NB4 (cell line): Measurements from ENCODE around the gene ZNF430.
"Not testable (repeated sequence)": the region's sequence is repeated elsewhere in the genome, so short reads cannot be mapped to it uniquely, and the experiment has no call there.

Source experiments
- DNase-seq: peaks from one replicate; pipeline ENCODE4 v3.0.0; 2010; ENCODE audit warnings: low read depth
- H3K4me3 ChIP-seq: one replicate; pipeline ENCODE4 v1.5.1; 2011; ENCODE audit warnings: mild to moderate bottlenecking, low read depth, low read length, moderate library complexity
- CTCF ChIP-seq: IDR thresholded peaks from one replicate; pipeline ENCODE4 v1.5.1; 2012; ENCODE audit warnings: low read depth, low read length
- MAX ChIP-seq: IDR thresholded peaks from 2 replicates; pipeline ENCODE4 v1.6.1; 2011; ENCODE audit warnings: low read depth, low read length
- MYC ChIP-seq: IDR thresholded peaks from 2 replicates; pipeline ENCODE4 v1.6.1; 2011; ENCODE audit warnings: low read depth, low read length
- POLR2A ChIP-seq: IDR thresholded peaks from 2 replicates; pipeline ENCODE4 v1.6.1; 2011; ENCODE audit warnings: mild to moderate bottlenecking; ENCODE audit not compliant: insufficient read length; ENCODE audit errors: extremely low read depth

Gene ZNF430

DNA sequence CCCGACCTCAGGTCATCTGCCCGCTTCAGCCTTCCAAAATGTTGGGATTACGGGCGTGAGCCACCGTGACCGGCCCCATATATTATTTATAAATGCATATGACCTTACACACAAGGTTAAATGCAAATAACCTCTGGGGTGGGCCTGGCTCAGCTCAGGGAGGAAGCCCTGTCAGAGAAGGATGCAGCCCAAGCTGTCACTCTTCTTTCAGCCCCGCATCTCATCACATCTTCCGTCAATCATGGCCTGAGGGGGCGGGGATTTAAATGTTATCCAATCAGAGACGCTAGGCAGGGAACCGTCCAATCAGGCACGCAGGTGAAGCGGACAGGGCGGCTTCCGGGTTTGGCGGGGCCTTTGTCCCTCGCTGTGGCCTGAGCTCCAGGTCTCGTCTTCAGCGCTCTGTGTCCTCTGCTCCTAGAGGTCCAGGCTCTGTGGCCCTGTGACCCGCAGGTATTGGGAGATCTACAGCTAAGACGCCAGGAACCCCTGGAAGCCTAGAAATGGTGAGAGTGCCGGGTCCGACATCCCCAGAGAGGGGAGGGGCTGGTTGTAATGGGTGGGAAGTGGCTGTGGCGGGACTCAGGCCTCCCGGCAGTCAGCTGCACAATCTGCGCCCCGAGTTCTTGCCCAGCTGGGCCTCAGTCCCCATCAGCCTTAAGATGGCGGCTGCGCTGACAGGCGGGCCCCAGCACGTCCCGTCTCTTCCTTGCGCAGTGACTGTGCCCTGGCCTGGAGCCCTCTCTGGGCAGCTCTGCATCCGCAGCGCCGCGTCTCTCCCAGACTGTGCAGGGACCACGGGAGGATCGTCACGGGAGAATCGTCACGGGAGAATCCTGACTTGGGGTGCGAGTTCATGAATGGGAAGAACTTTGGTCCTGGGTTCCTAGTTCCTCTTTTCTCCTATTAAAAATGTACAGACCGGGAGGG lies at the start of gene ZNF430:
Gene ZNF430 (plus strand): TSS at position 360 of the 930 bp plus-strand sequence. CDS start 144 bp downstream, at position 504.
- TF ChIP-seq POLR2A = peak; percentile 90
- peak; percentile 10; the same call in 1 of the 2 replicates for TF ChIP-seq MAX
- no peak; the same call in 1 of the 2 replicates for TF ChIP-seq MYC
- H3K4me3 ChIP-seq = peak within 1 kb of the TSS; percentile 81
- DNase-seq = peak; percentile 97

DNA sequence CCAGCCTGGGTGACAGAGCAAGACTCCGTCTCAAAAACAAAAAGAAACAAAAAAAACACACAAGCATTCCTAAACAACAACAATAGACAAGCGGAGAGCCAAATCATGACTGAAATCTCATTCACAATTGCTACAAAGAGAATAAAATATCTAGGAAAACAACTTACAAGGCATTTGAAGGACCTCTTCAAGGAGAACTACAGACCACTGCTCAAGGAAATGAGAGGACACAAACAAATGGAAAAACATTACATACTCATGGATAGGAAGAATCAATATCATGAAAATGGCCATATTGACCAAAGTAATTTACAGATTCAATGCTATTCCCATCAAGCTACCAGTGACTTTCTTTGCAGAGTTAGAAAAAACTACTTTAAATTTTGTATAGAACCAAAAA lies 27.7 kb upstream of the ZNF430 start:
- H3K4me3 ChIP-seq, DNase-seq: not testable (repeated sequence)

GRCh38 chr19:20999731-21000352 lies 20.6 kb upstream of the ZNF430 start:
- H3K4me3 ChIP-seq = peak overlapping the region; percentile 65
- no peak for TF ChIP-seq MYC
- TF ChIP-seq CTCF = no peak
- TF ChIP-seq MAX = no peak
- TF ChIP-seq POLR2A = no peak

DNA sequence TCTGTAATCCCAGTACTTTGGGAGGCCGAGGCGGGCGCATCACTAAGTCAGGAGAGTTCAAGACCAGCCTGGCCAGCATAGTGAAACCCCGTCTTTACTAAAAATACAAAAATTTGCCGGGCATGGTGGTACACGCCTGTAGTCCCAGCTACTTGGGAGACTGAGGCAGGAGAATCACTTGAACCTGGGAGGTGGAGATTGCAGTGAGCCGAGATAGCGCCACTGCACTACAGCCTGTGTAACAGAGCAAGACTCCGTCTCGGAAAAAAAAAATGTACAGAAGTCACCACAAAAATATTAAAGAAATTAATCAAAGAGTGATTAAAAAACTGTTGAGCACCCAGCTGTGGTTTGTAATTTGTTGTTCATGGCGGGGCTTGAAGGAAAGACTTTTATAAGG lies 781 bp downstream of the ZNF430 start:
- H3K4me3 ChIP-seq = peak overlapping the region; percentile 81
- DNase-seq = not testable (repeated sequence)

More at GRCh38 chr19:20999731-21000352, 20.6 kb upstream of the ZNF430 start:
- peak; percentile 86 for DNase-seq

DNA sequence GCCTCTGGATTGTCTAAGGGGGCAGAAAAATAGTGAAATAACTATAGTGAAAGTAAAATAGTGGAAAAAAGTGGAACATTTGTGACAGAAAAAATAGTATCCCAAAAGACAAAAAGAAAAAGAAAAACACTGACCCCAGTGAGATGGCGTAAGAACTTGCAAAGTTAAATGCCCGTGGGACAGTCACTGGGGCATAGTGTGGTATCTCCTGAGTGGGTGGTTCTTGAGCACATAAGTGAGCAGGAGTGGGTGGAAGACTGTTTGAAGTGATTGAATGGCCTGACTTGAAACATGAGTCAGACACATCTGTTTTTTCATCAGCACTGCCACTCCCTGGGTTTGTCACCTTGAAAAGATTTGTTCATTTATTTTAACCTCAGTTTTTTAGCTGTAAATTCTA lies 2.5 kb downstream of the ZNF430 start:
- TF ChIP-seq MAX (no peak), CTCF (no peak), MYC (no peak), POLR2A (no peak)
- DNase-seq = peak; percentile 49
- no peak overlapping the region for H3K4me3 ChIP-seq

DNA sequence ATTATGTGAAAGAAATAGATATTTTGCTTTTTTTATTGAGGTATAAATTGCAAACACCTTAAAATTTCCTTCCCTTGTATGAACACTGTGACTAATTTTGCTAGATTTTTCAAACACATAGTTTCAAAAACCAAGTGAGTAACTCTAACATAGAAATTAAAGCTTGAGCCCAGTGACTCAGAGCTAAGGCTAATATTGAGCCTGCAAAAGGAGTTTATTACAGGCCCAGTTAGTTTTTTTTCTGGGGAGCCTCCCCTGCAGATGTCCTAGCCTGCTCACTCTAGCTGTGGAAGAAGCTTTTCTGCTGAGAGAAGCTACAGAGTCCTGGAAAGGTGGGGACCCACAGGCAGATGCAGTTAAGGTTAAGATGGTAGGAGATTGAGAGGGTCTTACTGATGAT lies 3.4 kb downstream of the ZNF430 start:
- TF ChIP-seq CTCF (no peak), MAX (no peak), POLR2A (no peak), MYC (no peak)
- H3K4me3 ChIP-seq = no peak overlapping the region
- no peak for DNase-seq

GRCh38 chr19:21028969-21029268 lies 8.5 kb downstream of the ZNF430 start:
- TF ChIP-seq POLR2A (no peak), MAX (no peak), CTCF (no peak), MYC (no peak)
- DNase-seq = no peak
- H3K4me3 ChIP-seq = no peak overlapping the region
